Activated CD8-positive, alpha-beta memory T cell treated with anti-CD3 and anti-CD28 coated beads, Interleukin-2, amount 50 U/mL, for 24 hours (primary cell): ENCODE results near the gene ZXDC.
A peak's percentile ranks its signal among the peaks of the same experiment; 100 is the strongest.

Source experiments
- DNase-seq: peaks from one replicate; pipeline ENCODE4 v3.0.0-alpha.2; 2020; ENCODE audit errors: extremely low read depth

Gene ZXDC

DNA sequence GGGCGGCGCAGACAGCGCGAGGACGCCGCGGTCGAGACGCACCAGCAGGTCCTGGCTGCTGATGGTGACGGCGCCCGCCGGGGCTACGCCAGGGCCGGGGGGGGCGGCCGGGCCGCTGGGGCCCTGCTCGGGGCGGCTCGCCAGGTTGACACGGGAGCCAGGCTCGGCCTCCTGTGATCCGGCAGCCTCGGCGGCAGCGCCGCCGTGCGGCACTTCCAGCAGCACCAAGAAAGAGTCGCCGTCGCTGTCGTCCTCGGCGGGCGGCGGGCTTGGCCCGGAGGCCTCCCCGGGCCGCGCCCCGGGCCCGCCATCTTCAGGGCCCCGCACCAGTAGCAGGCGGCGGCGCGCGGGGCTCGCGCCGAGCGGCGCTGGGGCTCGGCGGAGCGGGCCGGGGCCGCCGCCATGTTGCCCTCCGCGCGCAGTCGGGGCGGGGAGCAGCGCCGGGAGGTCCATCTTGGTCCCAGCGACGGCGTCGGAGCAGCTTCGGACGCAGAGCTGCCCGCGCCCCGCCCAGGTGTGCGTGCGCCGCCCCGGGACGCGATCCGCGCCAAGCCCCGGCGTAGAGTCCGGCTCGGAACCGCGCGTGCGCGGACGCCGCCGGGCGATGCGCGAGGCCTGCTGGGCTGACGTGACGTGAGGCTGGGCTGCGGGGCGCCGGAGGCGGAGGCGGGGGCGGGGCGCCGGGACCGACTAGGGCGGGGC is at the start of gene ZXDC:
ZXDC (minus strand) TSS at position 479 of the 702 bp plus-strand sequence; CDS start at position 453, 26 bp downstream.
- peak; percentile 70 for DNase-seq

GRCh38 chr3:126525091-126525852 is 49.6 kb upstream of the ZXDC start:
- no peak for DNase-seq

GRCh38 chr3:126524429-126524988 is 48.8 kb upstream of the ZXDC start:
- no peak for DNase-seq

GRCh38 chr3:126523745-126524428 is 48.2 kb upstream of the ZXDC start, which contains the start of gene CHST13:
CHST13 (plus strand) TSS chr3:126524155; CDS start chr3:126524333, 178 bp downstream.
- no peak for DNase-seq

DNA sequence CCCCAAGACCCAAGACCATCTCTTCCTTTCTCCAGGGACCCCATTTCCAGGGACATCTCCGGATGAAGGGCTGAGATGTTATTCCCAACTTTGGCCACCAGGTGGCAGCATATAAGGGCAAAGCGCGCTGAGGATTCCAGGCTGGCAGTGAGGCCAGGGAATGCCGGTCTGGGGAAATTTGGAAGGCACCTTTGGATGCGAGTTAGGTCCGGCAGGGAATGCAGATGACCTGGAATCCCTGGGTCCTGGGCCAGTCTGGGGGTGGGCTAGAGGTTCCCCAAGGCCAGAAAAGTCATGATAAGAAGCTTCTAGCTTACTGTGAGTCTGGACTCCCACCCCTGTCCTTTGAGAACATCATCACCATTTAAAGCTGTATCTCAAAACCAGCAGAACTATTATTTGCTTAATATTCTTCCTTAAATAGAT is 46.7 kb upstream of the ZXDC start:
- peak; percentile 4 for DNase-seq

GRCh38 chr3:126521122-126521891 is 45.6 kb upstream of the ZXDC start:
- no peak for DNase-seq

GRCh38 chr3:126519506-126520455 is 44.1 kb upstream of the ZXDC start:
- no peak for DNase-seq

DNA sequence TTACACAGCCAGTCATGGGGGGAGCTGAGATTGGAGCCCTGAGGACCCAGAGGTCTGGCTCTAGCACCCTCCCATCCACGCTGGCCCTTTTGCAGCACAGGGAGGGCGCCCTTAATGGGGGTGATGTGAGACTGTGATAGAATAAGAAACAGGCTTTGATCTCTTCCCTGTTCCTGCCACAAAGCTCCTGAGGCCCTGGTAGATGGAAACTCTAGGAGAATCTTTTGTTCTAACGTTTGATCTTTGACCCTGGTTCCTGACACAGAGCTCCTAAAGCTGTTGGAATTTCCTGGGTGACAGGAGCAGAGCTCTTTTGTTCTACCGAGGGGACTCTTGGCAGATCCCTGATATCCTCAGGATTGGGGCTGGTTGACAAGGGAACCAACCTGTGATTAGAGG is 43.1 kb upstream of the ZXDC start:
- DNase-seq, result no peak

DNA sequence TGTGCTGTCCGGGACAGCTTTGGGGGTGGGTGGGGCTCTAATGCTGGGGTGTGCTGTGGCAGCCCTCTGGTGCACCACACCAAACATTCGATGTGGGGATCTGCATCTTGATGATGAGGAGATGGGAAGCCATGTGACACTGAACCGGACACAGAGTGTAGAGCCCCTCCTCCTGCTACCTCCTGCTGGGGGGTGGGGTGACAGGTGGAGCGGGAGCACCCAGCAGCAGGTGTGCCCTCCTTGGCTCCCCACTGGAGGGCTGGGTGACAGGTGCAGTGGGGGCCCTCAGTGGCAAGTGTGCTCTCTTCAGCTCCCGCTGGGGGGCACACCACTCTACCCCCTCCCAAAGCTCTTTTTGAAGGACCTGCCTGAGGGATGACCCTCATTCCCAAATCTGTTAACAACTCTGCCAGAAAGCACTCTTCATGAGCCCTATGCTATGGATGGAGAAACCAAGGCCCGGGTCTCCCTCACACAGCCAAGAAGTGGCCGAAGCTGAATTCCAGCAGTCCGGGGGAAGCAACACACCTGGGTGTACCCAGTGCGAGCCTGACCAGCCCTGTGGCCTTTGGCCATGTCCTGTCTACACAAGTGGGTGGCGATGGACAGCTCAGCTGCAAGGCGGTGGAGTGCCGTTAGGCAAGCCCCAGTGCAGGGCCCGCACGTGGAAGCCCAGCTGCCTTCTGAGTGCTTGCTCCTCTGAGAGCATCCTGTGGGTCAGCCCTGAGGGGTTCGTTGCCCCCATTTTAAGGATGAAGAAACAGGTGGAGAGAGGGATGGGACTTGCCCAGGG is 42.5 kb upstream of the ZXDC start:
- DNase-seq, result no peak

GRCh38 chr3:126517291-126517951 is 41.7 kb upstream of the ZXDC start, which contains the start of gene UROC1:
UROC1 (minus strand) TSS chr3:126517773; CDS start chr3:126517719, 54 bp downstream.
- no peak for DNase-seq

DNA sequence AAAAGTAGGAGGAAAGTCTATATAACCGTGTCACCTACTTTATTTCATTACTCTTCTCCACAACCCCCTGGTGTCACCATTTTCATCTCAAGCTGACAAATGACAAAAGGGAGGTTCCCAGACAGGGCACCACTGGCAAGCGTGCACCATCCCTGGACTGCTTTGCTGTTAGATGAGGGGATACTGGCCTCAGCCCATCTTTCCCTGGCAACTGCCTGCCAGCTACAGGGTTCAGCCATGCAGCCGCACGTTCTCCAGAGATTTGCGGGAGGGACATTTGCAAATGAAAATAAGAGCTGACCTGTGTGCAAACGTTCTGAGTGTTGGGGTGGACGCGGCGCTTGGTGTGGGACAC is 41.2 kb upstream of the ZXDC start:
- DNase-seq, result no peak

DNA sequence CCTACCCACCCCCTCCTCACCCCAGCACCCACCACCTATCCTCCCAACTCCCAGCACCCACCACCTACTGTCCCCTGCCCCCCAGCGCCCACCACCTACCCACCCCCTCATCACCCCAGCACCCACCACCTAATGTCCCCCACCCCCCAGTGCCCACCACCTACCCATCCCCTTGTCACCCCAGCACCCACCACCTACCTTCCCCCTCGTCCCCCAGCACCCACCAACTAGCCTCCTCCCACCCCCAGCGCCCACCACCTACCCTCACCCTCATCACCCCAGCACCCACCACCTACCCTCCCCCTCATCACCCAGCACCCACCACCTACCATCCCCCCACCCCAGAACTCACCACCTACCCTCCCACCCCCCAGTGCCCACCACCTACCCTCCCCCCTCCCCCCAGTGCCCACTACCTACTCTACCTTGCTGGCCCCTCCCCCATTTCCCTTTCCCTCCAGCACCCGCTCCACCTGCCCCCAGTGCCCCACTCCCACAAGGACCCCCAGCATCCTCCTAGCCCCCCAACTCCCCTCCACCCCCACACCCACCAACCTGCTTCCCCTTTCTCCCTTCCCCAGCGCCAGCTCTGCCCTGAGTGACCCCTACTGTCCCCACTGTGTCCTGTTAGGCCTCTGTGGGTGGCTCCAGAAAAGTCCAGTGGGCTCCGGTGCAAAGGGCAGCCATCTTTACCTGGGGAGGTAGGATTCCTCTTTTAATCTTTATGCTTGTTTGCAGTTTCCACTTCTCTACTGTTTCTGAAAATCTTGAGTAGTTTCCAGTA is 40.7 kb upstream of the ZXDC start:
- no peak for DNase-seq

- no peak for DNase-seq
Measured at GRCh38 chr3:126515066-126515706, 39.5 kb upstream of the ZXDC start.

DNA sequence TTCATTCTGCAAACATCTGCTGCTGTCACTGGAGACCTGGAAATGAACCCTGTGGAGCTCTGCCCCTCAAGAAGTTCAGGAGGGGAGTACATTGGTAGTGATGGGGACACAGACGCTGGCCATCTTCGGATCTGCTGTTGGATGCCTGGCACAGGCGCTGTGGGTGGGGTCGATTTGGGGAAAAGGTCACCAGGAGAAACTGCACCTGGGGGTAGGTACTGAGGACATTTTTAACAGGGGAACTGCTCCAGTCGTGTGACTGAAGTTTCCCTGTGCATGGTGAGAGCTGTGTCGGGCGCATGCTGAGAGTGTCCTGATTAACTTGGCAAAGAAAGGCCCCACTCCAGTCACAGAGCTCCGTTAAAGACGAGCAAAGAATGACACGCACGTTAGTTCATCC is 38.5 kb upstream of the ZXDC start:
- DNase-seq, result no peak

DNA sequence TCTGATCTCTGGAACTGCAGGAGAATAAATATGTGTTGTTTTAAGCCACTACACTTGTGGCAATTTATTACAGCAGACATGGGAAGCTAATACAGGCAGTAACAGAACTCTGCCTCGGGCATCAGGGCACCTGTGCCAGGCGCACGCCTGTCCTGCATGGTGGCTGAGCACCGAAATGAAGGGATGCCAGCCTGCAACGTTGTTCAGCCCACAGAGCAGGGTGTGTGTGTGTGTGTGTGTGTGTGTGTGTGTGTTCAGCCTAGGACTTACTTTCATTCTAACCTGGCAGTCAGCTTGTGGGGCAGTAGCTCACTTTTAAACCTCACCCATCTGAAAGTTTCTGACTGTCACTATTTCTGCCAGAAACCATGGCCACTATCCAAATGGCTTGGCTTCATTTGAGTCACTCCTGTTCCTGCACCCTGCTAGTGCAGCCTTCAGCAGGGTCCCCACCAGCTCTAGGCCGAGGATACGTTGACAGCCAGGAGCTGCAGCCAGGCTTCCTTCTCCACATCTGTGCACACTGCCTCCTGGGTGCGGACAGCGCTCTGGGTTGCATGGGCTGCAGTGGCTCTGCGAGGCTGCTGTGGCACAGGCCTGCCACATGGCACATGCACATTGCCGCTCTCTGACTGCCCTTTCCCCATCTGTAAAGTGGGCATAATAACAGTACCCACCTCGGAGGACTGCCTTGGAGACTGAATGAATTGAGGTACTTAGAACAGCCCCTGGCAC is 37.4 kb upstream of the ZXDC start:
- DNase-seq, result no peak

- no peak for DNase-seq
Measured at GRCh38 chr3:126512026-126512425, 36.3 kb upstream of the ZXDC start.

- no peak for DNase-seq
Measured at GRCh38 chr3:126511291-126511690, 35.6 kb upstream of the ZXDC start.
